HFF-Myc (cell line): ENCODE results near the gene INPP5E.

ENCODE experiments used
- DNase-seq: peaks from one replicate; pipeline ENCODE4 v3.0.0-alpha.2; 2011; ENCODE audit warnings: low read depth; ENCODE audit errors: extremely low read depth
- H3K4me3 ChIP-seq: replicated peaks from 2 replicates; pipeline ENCODE4 v1.5.1; 2011; ENCODE audit warnings: low read depth, mild to moderate bottlenecking, control low read depth, low read length
- CTCF ChIP-seq: IDR thresholded peaks from 2 replicates; pipeline ENCODE4 v1.5.1; 2012; ENCODE audit warnings: mild to moderate bottlenecking, low read depth, low read length, control low read depth; ENCODE audit errors: missing control alignments

Gene INPP5E

GRCh38 chr9:136397643-136398042 is 42.0 kb downstream of the INPP5E start:
- TF ChIP-seq CTCF, result no peak
- no peak for DNase-seq
- H3K4me3 ChIP-seq, result no peak overlapping the region; the same call in 1 of the 2 replicates

GRCh38 chr9:136396219-136396515 is 43.5 kb downstream of the INPP5E start:
- no peak for TF ChIP-seq CTCF
- no peak overlapping the region for H3K4me3 ChIP-seq
- DNase-seq, result no peak

GRCh38 chr9:136395345-136396218 is 44.1 kb downstream of the INPP5E start:
- no peak overlapping the region for H3K4me3 ChIP-seq
- no peak for DNase-seq
- no peak for TF ChIP-seq CTCF

GRCh38 chr9:136395020-136395340 is 44.7 kb downstream of the INPP5E start:
- no peak for DNase-seq
- no peak for TF ChIP-seq CTCF
- no peak overlapping the region for H3K4me3 ChIP-seq

GRCh38 chr9:136394312-136395019 is 45.2 kb downstream of the INPP5E start:
- no peak for TF ChIP-seq CTCF

GRCh38 chr9:136393531-136393930 is 46.1 kb downstream of the INPP5E start:
- no peak overlapping the region for H3K4me3 ChIP-seq
- no peak for DNase-seq
- no peak for TF ChIP-seq CTCF

More at GRCh38 chr9:136394312-136395019, 45.2 kb downstream of the INPP5E start:
- H3K4me3 ChIP-seq, result no peak overlapping the region
- DNase-seq, result no peak
